DOHH2 (cell line): ENCODE data around the gene KLK14.

Source experiments
- EZH2phosphoT487 ChIP-seq: fragments of 200-600 bp; sonication (generic); IDR thresholded peaks from 2 replicates; pipeline ENCODE4 v1.6.1; 2017; ENCODE audit warnings: borderline replicate concordance, mild to moderate bottlenecking, antibody characterized with exemption, low read length, moderate library complexity, mixed read lengths
- TF ChIP-seq, protein P1 (sequence below): fragments of 200-600 bp; sonication (generic); IDR thresholded peaks from one replicate; pipeline ENCODE4 v1.5.1; 2014; ENCODE audit warnings: antibody characterized with exemption, mild to moderate bottlenecking, low read depth, low read length; ENCODE audit not compliant: poor library complexity, severe bottlenecking

DNA sequence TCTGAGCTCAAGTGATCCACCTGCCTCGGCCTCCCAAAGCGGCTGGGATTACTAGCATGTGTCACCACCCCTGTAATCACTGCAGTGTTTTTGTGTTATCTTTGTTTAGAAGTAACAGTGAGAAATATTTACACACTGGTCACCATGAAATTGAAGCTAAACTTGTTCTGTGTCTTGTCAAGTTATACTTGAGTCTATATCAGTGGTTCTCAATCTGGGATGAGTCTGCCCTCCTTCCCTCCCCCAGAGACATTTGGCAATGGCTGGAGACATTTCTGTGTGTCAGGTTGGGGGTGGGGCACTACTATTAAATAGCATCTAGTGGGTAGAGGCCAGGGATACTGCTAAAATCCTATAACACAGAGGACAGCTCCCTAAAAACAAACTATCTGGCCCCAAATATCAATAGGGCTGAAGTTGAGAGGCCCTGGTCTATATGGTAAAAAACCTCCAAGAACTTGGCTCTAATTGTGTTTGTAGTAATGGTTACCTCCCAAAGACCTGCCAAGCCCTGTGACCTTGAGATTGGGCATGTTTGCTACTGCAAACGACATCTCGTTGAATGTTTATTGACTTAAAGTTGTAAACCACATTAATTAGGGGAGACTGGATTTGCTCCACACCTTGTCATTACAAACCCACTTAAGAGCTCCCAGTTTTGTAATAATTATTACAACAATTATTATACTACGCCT lies 18.6 kb upstream of the KLK14 start:
- TF ChIP-seq, protein P1, sequence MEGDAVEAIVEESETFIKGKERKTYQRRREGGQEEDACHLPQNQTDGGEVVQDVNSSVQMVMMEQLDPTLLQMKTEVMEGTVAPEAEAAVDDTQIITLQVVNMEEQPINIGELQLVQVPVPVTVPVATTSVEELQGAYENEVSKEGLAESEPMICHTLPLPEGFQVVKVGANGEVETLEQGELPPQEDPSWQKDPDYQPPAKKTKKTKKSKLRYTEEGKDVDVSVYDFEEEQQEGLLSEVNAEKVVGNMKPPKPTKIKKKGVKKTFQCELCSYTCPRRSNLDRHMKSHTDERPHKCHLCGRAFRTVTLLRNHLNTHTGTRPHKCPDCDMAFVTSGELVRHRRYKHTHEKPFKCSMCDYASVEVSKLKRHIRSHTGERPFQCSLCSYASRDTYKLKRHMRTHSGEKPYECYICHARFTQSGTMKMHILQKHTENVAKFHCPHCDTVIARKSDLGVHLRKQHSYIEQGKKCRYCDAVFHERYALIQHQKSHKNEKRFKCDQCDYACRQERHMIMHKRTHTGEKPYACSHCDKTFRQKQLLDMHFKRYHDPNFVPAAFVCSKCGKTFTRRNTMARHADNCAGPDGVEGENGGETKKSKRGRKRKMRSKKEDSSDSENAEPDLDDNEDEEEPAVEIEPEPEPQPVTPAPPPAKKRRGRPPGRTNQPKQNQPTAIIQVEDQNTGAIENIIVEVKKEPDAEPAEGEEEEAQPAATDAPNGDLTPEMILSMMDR, result no peak
- no peak for TF ChIP-seq EZH2phosphoT487
